HepG2 (cell line): ENCODE results near the gene C1orf159. TPM values are rescaled to one million over a fixed set of nuclear protein-coding genes. Genes with fewer than 3 reads are reported as not detected.

Experiments used
- KAT2B ChIP-seq: fragments of 150-350 bp; IDR thresholded peaks from 2 replicates; pipeline ENCODE4 v1.6.1; 2014; ENCODE audit warnings: low read depth, low read length, borderline replicate concordance
- SP5 ChIP-seq: IDR thresholded peaks from 2 replicates; pipeline ENCODE4 v1.6.1; 2016; ENCODE audit warnings: low read depth, borderline replicate concordance
- TSC22D2 ChIP-seq: sonication (generic); formaldehyde crosslinking; IDR thresholded peaks from 2 replicates; pipeline ENCODE4 v1.5.1; 2020; ENCODE audit warnings: missing genetic modification reagents, mild to moderate bottlenecking, borderline replicate concordance
- ZFX ChIP-seq: sonication (generic); formaldehyde crosslinking; IDR thresholded peaks from 2 replicates; pipeline ENCODE4 v1.4.0; 2020; ENCODE audit warnings: mild to moderate bottlenecking, low read depth, missing genetic modification reagents, moderate library complexity
- ZNF275 ChIP-seq: sonication (generic); formaldehyde crosslinking; IDR thresholded peaks from 2 replicates; pipeline ENCODE4 v1.8.0; 2022; ENCODE audit warnings: missing genetic modification reagents, mild to moderate bottlenecking, inconsistent platforms, borderline replicate concordance
- ZNF30 ChIP-seq: sonication (generic); formaldehyde crosslinking; IDR thresholded peaks from 2 replicates; pipeline ENCODE4 v1.5.0; 2020; ENCODE audit warnings: mild to moderate bottlenecking, missing genetic modification reagents
- ZNF710 ChIP-seq: sonication (generic); formaldehyde crosslinking; IDR thresholded peaks from 2 replicates; pipeline ENCODE4 v1.5.0; 2020; ENCODE audit warnings: mild to moderate bottlenecking, missing genetic modification reagents, borderline replicate concordance
- ZNF781 ChIP-seq: sonication (generic); formaldehyde crosslinking; IDR thresholded peaks from 2 replicates; pipeline ENCODE4 v1.5.1; 2020; ENCODE audit warnings: borderline replicate concordance, mild to moderate bottlenecking, missing genetic modification reagents; ENCODE audit errors: not compliant biosample characterization
- polyA plus RNA-seq, 8 experiments: library from polyadenylated mRNA; depleted of rRNA in 3 of 8; stranded (reverse) in 7 of 8; unstranded in 1 of 8; fragments of >200 nt; fragmentation: Illumina TruSeq in 4 of 8; extraction: Trizol in 4 of 8; gene quantifications; 2 replicates each; pipeline versions ENCODE4 v1.2.1 to v1.2.3, GENCODE V29; 2011 to 2016; ENCODE audit warnings: low read depth in 4 of 8, missing spikeins in 1 of 8, mixed read lengths in 1 of 8; ENCODE audit not compliant: insufficient read depth in 1 of 8
- total RNA-seq, 5 experiments: library from RNA; depleted of rRNA; stranded (reverse); fragments of >200 nt; fragmentation: Illumina TruSeq; extraction: Trizol; gene quantifications; 2 replicates each; pipeline ENCODE4 v1.2.3, GENCODE V29; 2016; ENCODE audit warnings: low read depth in 1 of 5

C1orf159 gene
- total and polyA plus RNA-seq, 2 of the 13 experiments (the other 11 are each of a cell fraction or from before 2014, with no cell fraction given) = 3.8 to 6.7 TPM

GRCh38 chr1:1130206-1131120 is 14.6 kb upstream of the C1orf159 start (continued):
- TF ChIP-seq ZNF781 (CRISPR knock-in tag) (no peak), SP5 (CRISPR knock-in tag) (0 out of 2 replicates have a peak, but pooled peaks have one; percentile 16), KAT2B (no peak), ZNF275 (no peak), ZNF30 (CRISPR knock-in tag) (0 out of 2 replicates have a peak, but pooled peaks have one; percentile 55), TSC22D2 (CRISPR knock-in tag) (no peak), ZFX (CRISPR knock-in tag) (peak; percentile 63; the same call in 1 of the 2 replicates), ZNF710 (CRISPR knock-in tag) (no peak)
